ENCODE results near the gene PPP2R3B. TPM values are rescaled to one million over a fixed set of nuclear protein-coding genes. Genes with fewer than 3 reads are reported as not detected.
"Not testable (repeated sequence)": the region's sequence is repeated elsewhere in the genome, so short reads cannot be mapped to it uniquely, and the experiment has no call there.

The PPP2R3B gene
- total and polyA plus RNA-seq, 7 donors, result 2.1 to 16.1 (median 5.4) TPM

- no peaks in the 10 kb centered on the region for H3K4me1 ChIP-seq
- intact Hi-C loops (cut with DNase I), result no loop called here
- H3K36me3 ChIP-seq, result peaks cover 23 to 93% (median 59%) of the 10 kb centered on the region in 4 donors
- no peak overlapping the region for H3K27ac ChIP-seq
- H3K4me3 ChIP-seq, result no peak overlapping the region
- no peak for TF ChIP-seq EP300 (IDR thresholded peaks at IDR 0.05)
- no peak for TF ChIP-seq CTCF (IDR thresholded peaks at IDR 0.05)
- no peak for TF ChIP-seq POLR2A (IDR thresholded peaks at IDR 0.05)
- no peak for TF ChIP-seq POLR2AphosphoS5 (IDR thresholded peaks at IDR 0.05)
- H3K27me3 ChIP-seq, result no peaks in the 10 kb centered on the region
- no peaks in the 10 kb centered on the region for H3K9me3 ChIP-seq
- WGBS, 2 donors, result 89 to 95% methylated on average over 30 of the region's 30 CpGs
- DNase-seq, result peak; percentile 59
Measured at GRCh38 chrX:308821-309520, 77.7 kb downstream of the PPP2R3B start.

GRCh38 chrX:307261-308111 is 79.2 kb downstream of the PPP2R3B start:
- intact Hi-C loops (cut with DNase I), result no loop called here
- 96 to 97% methylated on average over 58 of the region's 58 CpGs for WGBS, 2 donors
- Histone ChIP-seq H3K36me3 (peaks cover 18 to 90% (median 53%) of the 10 kb centered on the region in 4 donors), H3K4me3 (no peak overlapping the region), H3K27ac (no peak overlapping the region), H3K4me1 (no peaks in the 10 kb centered on the region), H3K9me3 (no peaks in the 10 kb centered on the region), H3K27me3 (no peaks in the 10 kb centered on the region)
- DNase-seq, result peak; percentile 58
- TF ChIP-seq EP300 (IDR thresholded peaks at IDR 0.05), result no peak
- TF ChIP-seq CTCF (IDR thresholded peaks at IDR 0.05), result no peak
- TF ChIP-seq POLR2A (IDR thresholded peaks at IDR 0.05), result no peak
- TF ChIP-seq POLR2AphosphoS5 (IDR thresholded peaks at IDR 0.05), result no peak

GRCh38 chrX:306614-307251 is 80.0 kb downstream of the PPP2R3B start:
- H3K4me1 ChIP-seq; H3K9me3 ChIP-seq; H3K27ac ChIP-seq; DNase-seq; H3K4me3 ChIP-seq; H3K27me3 ChIP-seq; intact Hi-C loops (cut with DNase I): not testable (repeated sequence)
- WGBS, 2 donors, result 96 to 97% methylated on average over 3 of the region's 3 CpGs
- H3K36me3 ChIP-seq, result peaks cover 18 to 89% (median 47%) of the 10 kb centered on the region in 4 donors

GRCh38 chrX:305781-306613 is 80.7 kb downstream of the PPP2R3B start:
- peak; percentile 43 for DNase-seq
- intact Hi-C loops (cut with DNase I); H3K27me3 ChIP-seq; H3K4me1 ChIP-seq; H3K27ac ChIP-seq; H3K4me3 ChIP-seq; H3K9me3 ChIP-seq: not testable (repeated sequence)
- 98% methylated on average over 12 of the region's 12 CpGs for WGBS, 2 donors
- peaks cover 18 to 89% (median 44%) of the 10 kb centered on the region in 4 donors for H3K36me3 ChIP-seq

- Histone ChIP-seq H3K27ac (no peak overlapping the region), H3K9me3 (no peaks in the 10 kb centered on the region), H3K4me1 (no peaks in the 10 kb centered on the region), H3K36me3 (peaks cover 18 to 80% (median 30%) of the 10 kb centered on the region in 4 donors), H3K4me3 (no peak overlapping the region), H3K27me3 (no peaks in the 10 kb centered on the region)
- intact Hi-C loops (cut with DNase I), result no loop called here
- TF ChIP-seq CTCF (IDR thresholded peaks at IDR 0.05) (no peak), POLR2AphosphoS5 (IDR thresholded peaks at IDR 0.05) (no peak)
- no peak for DNase-seq
- WGBS, 2 donors, result 91 to 95% methylated on average over 19 of the region's 19 CpGs
Measured at GRCh38 chrX:302975-303374, 83.7 kb downstream of the PPP2R3B start.
